ENCODE measurements around the gene ZNF670.

ZNF670 gene

DNA sequence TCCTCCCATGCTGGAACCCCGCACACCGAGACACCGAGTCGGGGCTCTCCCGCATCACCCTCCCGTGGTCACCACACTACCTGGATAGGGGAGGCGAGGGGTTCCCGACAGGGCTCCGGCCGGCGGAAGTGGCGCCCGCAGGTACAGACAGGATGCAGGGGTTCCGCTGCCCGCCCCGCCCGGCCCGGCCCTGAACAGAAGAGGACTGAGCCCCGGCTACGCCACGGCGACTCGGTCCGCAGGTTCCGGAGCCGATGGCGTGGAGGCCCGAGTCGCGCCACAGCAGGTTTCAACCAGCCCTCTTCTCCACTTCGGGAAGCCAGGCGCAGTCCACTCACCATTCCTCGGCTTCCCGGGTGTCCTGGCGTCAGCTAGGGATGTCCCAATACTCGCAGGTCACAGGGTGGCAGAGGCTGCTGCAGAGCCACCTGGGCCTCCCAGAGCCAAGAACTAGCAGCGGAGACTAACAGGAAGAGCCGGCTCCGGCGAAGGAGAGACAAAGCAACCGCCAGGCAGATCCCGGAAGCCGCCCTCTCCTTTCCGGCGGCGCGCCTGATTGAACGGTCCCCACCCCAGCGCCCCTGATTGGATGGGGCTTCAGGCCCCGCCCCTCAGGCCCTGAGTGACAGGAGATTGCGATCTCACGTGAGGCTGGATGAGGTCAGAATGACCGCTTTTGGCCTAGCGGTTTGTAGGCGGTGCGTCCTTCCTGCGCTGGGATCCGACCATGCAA is 25.4 kb upstream of the ZNF670 start, which contains the start of gene ZNF669:
Gene ZNF669 (minus strand): TSS at position 498 of the 733 bp plus-strand sequence. CDS start 157 bp downstream, at position 341.
- DNase-seq = peak; percentile 92

DNA sequence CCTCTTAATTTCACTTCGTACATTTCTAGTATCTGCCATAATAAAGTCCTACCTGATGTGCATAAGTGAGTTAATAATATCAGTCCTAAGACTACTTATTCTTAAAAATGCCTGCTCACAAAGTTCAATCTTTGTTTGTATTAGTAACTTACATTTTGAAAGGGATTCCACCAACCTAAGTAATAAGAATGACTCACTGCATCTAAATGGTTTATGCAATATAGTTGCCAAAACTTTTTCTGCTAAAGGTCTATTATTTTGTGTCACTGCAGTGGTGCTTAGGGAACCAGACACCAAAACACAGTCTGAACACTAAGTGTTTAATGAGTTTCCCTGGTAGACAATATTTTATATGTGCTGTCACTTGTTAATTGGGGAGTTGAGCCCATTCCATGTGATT is 23.8 kb upstream of the ZNF670 start:
- DNase-seq = no peak

DNA sequence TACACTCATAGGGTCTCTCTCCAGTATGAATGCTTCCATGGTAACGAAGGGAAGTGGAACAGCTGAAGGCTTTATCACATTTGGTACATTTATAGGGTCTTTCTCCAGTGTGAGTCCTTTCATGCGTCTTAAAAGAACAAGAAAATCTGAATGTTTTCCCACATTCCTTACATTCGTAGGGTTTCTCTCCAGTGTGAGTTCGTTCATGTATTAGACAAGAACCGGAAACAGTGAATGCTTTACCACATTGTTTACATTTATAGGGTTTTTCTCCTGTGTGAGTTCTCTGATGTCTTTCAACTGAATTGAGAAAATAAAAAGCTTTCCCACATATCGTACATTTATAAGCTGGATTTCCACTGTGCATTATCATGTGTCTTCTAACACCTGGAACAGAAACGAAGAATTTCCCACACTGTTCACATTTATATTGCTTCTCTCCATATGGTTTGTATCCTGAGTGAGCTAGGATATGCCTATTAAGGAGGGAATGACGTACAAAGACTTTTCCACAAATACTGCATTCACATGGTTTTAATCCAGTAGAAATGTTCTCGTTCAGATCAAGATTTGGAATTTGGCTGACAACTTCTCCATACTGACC is 22.2 kb upstream of the ZNF670 start:
- DNase-seq = no peak

DNA sequence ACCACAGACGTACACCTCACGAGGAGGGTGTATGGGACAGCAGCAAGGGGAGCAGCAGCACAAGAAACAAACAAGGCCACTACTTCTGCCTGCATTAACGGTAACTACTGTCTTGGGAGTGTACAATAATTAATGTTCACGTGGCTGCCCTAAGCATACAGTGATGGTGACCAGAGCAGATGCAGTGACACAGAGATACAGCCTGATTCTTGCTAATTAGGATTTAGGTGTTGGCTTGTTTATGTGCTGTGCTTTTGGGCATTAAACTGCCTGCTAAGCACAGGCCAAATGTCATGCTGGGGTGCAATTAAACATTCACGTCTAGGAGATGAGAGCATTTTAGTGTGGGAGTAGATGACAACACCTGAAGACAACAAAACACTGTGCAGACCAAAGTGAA is 18.3 kb upstream of the ZNF670 start:
- no peak for DNase-seq

DNA sequence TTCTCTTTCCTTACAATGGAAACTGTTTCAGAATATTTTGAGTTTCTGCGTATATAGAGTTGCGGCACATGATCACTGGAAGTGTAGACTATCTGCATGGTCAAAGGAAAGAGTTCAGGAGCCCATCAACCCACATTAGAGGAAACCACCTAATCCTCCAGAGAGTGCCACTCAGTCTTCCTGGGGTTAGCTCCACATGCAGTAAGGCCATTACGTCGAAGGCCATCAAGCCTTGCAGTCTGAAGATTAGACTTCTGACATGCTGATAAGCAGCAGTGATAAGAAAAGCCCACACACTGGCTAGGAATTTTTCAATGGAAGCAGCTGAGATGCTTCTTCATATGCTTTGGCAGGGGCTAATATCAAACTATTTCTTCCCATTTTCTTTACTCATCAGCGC is 17.9 kb upstream of the ZNF670 start:
- no peak for DNase-seq

DNA sequence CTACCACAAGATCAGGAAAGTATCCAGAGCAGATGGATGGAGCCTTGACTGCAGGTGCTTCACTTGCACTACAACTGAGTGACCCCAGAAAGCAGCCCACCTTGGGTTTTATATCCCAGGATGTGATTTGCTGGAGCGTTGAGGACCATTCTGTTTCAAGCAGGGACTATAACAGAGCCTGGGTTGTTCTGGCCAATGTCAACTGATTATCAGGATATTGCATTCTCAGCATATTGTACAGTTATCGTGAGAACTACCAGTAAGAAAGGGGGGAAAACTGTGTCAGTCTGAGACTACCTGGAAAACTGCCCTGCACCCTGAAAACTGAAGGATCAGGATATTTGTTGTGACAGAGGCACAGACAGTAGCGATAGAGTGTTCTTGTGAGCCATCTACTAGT is 17.5 kb upstream of the ZNF670 start:
- DNase-seq = no peak

DNA sequence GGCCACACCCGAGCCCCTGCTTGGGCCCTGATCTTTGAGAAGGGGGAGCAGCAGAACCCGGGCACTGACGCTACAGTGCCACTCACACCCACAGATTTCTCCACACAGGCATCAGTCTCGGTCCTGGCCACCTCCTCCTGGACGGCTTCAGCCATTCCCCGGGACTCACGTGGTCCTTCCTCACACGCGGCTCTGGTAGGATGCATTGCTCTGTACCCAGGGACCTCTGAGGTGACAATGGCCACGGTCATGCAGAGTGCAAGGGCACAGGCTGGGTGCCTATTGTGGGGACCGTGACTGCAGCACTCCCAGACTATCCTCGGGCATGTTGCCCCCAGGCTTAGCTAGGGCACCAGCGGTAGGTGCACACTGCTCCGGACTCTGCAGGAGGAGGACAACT is 11.8 kb upstream of the ZNF670 start:
- no peak for DNase-seq

DNA sequence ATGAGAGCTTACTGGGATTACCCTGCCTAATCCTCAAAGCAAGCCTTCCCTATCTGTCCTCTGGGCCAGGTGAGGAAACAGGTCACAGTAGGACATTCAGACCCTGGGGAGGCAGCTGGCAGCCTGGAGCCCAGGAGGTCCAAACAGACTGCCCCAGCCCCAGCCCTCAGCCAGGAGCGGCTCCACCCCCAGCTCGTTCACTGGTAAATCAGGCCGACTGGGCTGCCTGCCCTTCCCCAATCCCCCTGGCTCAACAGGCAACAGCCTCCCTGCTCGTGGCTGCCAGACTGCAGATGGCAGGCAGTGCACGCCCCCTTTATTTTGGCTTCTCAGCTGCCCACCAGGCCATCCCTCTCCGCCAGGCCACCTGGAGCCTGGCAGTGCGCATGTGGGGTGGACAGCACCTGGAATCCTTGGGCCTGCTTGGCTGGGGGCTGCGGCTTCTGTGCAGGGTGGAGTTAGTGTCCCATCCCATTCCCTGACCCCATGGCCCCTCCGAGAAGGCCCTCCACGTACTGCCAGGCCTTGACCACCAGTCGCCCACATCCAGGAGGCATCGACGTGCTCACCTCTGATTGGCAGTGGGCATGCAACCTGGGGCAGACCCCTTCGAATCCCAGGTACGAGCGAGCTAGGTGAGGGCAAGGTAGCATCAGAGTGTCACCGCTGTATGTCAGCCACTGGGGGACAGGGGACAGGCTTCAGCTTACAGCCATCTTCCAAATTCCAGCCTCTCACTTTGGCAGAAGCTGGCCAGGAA is 11.2 kb upstream of the ZNF670 start:
- DNase-seq = no peak

DNA sequence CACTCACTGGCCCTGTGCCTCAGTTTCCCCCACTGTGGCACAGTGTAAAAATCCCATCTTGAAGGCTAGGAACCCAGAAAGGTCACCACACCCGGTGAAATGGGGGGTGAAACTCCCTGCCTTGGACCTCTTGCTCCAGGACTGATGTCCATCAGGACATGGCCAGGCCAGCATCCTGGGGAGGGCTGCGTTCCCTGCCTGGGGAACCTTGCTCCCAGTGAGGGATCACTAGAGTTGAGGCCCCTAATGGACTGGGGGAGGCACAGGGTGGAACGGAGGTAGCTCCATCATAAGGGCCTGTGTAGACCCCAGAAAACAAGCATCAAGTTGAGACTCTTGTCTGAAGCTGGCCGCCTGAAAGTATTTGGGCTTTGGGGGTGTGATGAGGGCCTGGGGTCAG is 10.4 kb upstream of the ZNF670 start:
- no peak for DNase-seq

DNA sequence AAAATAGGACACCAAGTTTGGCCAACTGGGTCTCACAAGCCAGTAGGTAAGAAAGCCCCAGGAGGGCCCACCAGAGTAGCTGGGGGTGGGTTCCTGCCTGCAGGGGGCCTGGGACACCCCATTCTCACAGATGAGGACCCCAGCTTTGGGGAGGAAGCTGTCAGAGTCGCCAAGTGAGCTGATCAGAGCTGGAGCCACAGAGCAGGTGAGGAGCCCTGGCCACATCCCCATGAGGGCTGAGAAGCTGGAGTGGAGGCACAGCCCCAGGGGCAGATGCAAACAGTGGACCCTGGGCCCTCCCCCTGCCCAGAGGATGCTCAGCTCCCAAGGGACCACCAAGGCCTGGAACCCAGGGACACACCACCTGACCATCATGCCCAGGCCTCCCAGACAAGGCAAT is 8.6 kb upstream of the ZNF670 start:
- DNase-seq = no peak

DNA sequence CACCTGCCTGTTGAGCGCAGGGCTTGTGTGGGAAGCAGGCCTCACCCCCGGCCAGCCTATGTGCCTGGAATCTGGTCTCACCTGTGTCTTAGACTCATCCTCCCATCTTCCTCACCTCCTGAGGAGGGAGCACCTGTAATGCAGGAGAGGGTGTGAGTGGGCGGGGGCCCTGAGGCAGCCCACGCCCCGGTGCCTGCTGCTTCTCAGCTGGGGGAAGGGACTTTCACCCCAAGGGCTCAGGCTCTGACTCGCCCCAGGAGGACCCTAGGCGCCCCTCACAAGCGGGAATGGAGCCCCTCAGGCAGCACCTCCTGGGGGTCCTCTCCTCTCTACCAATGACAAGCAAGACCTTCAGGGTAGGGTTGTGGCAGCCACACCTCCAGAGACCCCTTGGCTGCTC is 6.7 kb upstream of the ZNF670 start:
- no peak for DNase-seq

DNA sequence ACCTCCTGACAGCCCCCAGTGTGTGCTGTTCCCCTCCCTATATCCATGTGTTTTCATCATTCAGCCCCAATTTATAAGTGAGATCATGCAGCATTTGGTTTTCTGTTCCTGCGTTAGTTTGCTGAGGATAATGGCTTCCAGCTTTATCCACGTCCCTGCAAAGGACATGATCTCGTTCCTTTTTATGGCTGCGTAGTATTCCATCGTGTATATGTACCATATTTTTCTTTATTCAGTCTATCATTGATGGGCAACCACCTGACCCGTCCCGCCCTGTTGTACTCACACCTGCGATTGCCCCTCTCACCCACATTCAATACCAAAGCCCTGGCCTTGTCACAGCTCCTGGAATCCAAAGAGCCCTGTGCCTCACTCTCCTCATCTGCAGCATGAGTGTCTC is 6.2 kb upstream of the ZNF670 start:
- DNase-seq = no peak

DNA sequence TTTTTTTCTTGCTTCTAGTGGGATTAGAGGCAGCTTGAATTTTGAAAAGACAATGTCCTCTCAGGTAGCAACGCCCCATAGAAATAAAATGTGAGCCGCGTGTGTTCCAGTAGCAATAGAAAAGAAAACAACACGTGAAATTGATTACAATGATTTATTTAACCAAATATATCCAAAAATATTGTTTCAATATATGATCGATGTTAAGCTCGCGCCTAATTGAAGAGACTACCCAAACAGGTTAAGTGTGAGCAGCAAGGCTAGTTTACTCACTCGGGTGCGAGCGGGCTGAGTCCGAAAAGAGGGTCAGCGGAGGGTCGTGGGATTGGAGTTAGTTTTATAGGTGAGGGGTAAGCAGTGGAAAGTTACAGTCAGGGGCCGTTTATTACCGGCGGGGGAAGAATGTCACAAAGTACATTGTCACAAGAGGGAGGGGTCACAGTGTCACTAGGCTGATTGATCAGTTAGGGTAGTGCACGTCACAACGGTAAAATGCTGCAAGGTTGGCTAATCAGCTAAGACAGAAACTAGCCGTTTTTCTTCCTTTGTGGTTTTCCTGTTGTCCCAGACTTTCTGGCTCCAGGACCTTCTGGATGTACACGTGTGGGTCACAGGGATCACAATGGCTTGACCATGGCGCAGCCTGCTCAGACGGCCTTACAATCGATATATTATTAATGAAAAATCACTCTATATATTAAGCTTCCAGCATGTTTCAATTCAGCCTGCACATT is 697 bp upstream of the ZNF670 start:
- peak; percentile 15 for DNase-seq

DNA sequence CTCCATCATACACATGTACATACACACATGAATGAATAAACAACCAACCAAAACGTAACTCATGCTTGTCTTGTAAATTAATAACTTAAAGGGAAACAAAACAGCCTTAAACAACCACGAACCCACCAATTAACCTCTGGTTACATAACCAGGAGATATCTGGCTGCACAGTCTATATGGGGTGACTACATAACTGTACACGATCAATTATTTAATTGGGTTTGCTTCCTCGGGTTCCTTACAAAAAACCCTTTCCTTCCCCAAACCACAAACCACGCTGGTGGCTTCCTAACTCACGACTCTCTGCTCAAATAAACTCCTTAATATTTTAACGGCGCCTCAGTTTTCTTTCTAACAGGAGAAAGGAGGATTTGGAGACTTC is 744 bp downstream of the ZNF670 start:
- DNase-seq = peak; percentile 8

DNA sequence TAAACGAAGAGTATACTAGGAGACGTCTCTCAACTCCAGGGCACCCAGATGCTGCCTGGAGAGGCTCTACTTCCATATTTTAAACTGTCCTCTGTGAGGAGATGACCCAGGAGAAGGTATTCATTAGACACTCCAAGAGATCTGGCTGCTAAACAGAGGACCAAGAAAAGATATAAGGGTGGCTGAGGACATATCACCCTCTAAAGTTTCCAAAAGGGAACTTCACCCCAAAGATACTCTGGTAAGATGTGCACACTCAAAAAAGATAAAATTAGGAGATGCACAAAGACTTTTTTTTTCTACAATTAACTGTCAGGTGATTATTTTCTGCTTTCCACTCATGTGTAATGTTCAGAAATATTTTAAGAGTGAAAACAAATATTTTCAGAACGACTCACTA is 1.4 kb downstream of the ZNF670 start:
- no peak for DNase-seq

DNA sequence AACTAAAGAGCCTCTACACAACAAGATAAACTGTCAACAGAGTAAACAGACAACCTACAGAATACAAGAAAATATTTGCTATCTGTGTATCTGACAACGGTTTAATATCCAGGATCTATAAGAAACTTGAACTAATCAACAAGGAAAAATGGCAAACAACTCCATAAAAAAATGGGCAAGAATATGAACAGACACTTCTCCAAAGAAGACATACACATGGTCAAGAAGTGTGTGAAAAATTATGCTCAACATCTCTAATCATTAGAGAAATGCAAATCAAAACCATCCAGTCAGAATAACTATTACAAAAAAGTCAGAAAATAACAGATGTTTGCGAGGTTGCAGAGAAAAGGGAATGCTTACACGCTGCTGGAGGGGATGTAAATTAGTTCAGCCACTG is 8.0 kb downstream of the ZNF670 start:
- DNase-seq = no peak

DNA sequence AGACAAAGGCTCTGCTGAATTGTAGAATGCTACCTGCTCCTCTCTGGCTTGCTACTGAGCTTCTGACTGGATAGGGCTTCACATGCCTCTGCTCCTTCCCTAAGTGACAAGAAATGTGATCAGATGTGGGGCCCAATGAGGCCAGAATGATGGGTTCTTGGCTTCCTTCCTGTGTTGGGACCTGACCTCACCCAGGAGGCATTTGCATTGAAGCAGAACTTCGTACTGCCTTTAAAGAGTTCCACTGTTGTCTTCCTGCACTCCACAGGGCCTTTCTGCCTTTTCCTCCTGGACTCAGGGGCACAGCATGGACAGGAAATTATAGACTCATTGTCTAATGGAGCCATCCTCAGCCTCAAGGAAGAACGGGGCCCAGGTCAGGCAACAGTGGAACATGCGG is 14.3 kb downstream of the ZNF670 start:
- no peak for DNase-seq

DNA sequence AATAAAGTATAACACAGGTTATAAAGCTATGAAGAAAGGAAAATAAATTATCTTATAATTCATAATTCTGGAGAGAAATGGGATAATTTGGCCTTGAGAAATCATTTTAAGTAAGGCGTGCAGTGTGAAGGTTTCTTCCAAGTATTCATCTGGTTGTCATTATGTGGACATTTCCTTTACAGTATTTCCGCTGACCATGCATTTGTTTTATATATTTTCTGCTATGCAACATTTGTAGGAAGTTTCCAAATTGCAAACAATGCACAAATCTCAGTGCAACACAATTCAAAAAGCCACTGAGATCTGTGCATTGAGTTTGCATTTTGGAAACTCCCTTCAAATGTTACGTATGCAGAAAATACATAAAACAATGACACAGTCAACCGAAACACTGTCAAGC is 17.8 kb downstream of the ZNF670 start:
- DNase-seq = no peak

DNA sequence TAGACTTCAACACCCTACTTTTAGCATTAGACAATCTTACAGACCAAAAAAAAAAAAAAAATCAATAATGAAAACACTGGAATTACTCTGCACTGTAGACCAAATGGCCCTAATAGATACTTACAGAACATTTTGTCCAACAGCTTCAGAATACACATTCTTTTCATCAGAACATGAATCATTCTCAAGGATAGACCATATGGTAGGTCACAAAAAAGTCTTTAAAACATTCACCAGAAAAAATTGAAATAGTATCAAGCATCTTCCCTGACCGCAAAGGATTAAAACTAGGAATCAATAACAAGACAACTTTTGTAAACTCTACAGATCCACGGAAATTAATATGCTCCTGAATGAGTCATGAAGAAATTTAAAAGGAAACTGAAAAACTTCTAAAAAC is 22.5 kb downstream of the ZNF670 start:
- DNase-seq = no peak

DNA sequence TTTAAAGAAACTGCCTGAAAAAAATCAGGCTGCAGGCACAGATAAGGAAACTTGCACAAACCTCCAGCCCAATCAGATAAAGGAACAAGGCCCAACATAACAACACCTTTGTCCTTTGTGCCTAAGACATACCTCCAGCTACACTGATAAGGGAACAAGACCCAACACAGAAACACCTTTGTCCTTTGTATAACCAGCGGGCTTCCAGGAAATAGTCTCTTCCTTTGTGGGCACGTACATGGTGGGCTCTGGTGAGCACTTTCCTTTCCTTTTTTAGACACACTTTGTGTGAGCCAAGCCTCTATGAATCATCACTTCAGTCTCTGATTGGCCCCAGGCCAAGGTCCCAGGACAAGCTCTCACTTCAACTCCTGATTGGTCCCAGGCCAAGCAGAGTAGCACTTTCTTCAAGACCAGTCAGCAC is 23.6 kb downstream of the ZNF670 start:
- no peak for DNase-seq

DNA sequence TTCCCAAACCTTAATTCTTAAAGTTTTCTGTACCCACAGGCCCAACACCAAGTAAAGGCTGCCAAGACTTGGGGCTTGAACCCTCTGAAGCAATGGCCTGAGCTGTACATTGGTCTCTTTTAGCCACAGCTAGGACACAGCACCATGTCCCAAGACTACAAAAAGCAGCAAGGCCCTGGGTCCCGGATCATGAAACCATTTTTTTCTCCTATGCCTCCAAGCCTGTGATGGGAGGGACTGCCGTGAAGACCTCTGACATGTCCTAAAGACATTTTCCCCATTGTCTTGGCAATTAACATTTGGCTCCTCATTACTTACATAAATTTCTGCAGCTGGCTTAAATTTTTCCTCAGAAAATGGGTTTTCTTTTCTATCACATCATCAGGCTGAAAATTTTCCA is 30.9 kb downstream of the ZNF670 start:
- no peak for DNase-seq

DNA sequence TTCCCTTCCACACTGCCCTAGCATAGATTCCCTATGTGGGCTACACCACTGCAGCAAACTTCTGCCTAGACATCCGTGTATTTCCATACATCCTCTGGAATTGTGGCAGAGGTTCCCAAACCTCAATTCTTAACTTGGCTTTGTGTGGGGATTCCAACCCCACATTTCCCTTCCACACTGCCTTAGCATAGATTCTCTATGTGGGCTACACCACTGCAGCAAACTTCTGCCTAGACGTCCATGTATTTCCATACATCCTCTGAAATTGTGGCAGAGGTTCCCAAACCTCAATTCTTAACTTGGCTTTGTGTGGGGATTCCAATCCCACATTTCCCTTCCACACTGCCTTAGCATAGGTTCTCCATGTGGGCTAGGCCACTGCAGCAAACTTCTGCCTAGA is 31.4 kb downstream of the ZNF670 start:
- DNase-seq = no peak

DNA sequence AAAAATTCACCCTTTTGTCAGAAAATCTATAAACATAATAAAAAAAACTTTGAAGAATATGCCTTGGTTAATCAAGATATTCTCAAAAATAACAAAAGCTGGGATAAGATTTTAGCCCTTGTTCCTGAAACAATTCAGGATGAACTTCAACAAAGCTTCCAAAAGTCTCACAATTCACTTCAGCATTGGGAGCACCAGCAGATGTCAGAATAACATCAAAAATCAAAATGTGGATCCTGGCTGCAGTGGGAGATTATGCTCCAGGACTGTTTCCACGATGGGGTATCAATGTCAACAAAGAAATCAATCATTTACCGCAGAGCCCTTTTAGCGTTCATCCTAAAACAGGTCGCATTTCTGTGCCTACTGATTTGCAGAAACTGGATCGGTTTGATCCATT is 35.2 kb downstream of the ZNF670 start:
- DNase-seq = no peak
